Liver (tissue), 9 donors: Measurements from ENCODE around the gene CACNA1B. TPM values are rescaled to one million over a fixed set of nuclear protein-coding genes. Genes with fewer than 3 reads are reported as not detected.

Source experiments
- DNase-seq: peaks from one replicate; pipeline ENCODE4 v3.0.0-alpha.2; 2017; ENCODE audit warnings: low spot score
- H3K27ac ChIP-seq, 2 donors: one replicate each; pipeline ENCODE4 v1.7.0; 2013; ENCODE audit warnings: inconsistent platforms in 2 of 2, low read length in 2 of 2, control low read depth in 1 of 2, low read depth in 1 of 2, mild to moderate bottlenecking in 1 of 2
- H3K27me3 ChIP-seq, 4 donors: one replicate each; pipeline versions ENCODE4 v1.6.1 to v1.7.0; 2013; ENCODE audit warnings: low read length in 3 of 4, inconsistent platforms in 1 of 4, mild to moderate bottlenecking in 1 of 4, moderate library complexity in 1 of 4; ENCODE audit not compliant: control insufficient read depth in 4 of 4, insufficient read depth in 4 of 4
- H3K36me3 ChIP-seq, 4 donors: one replicate each; pipeline versions ENCODE4 v1.6.1 to v1.7.0; 2013; ENCODE audit warnings: low read length in 3 of 4, mild to moderate bottlenecking in 3 of 4, low read depth in 1 of 4, moderate library complexity in 1 of 4; ENCODE audit not compliant: control insufficient read depth in 4 of 4, insufficient read depth in 3 of 4
- H3K4me1 ChIP-seq, 4 donors: one replicate each; pipeline versions ENCODE4 v1.6.1 to v1.7.0; 2013; ENCODE audit warnings: low read length in 3 of 4, mild to moderate bottlenecking in 3 of 4, moderate library complexity in 1 of 4; ENCODE audit not compliant: control insufficient read depth in 4 of 4, insufficient read depth in 4 of 4
- H3K4me3 ChIP-seq, 3 donors: one replicate each; pipeline versions ENCODE4 v1.6.1 to v1.7.0; 2013; ENCODE audit warnings: low read length in 3 of 3, control low read depth in 1 of 3, low read depth in 1 of 3, mild to moderate bottlenecking in 1 of 3
- H3K9ac ChIP-seq, 2 donors: one replicate each; pipeline ENCODE4 v1.7.0; 2013; ENCODE audit warnings: low read length in 2 of 2, mild to moderate bottlenecking in 2 of 2, moderate library complexity in 2 of 2, control low read depth in 1 of 2, low read depth in 1 of 2
- H3K9me3 ChIP-seq, 4 donors: one replicate each; pipeline versions ENCODE4 v1.6.1 to v1.7.0; 2013; ENCODE audit warnings: low read length in 3 of 4; ENCODE audit not compliant: control insufficient read depth in 4 of 4
- CTCF ChIP-seq: fragments of 150-350 bp; IDR thresholded peaks from 2 replicates; pipeline ENCODE4 v1.5.1; 2017; ENCODE audit warnings: improper control_type of control experiment, low read depth, low read length; ENCODE audit not compliant: missing input control
- EGR1 ChIP-seq, 2 donors: IDR thresholded peaks; 2 replicates each; pipeline ENCODE4 v1.6.1; 2016 to 2018; ENCODE audit warnings: antibody characterized with exemption in 2 of 2, low read depth in 2 of 2
- FOXA2 ChIP-seq: IDR thresholded peaks from 2 replicates; pipeline ENCODE4 v1.6.1; 2016; ENCODE audit warnings: antibody characterized with exemption
- GABPA ChIP-seq, 2 donors: IDR thresholded peaks in 1 of 2; conservative IDR thresholded peaks in 1 of 2; 2 replicates each; pipeline ENCODE4 v1.6.1; 2016; ENCODE audit warnings: antibody characterized with exemption in 2 of 2, mild to moderate bottlenecking in 1 of 2, moderate library complexity in 1 of 2
- HNF4G ChIP-seq: IDR thresholded peaks from 2 replicates; pipeline ENCODE4 v1.6.1; 2016; ENCODE audit warnings: antibody characterized with exemption
- JUND ChIP-seq, 2 donors: IDR thresholded peaks; 2 replicates each; pipeline ENCODE4 v1.6.1; 2016; ENCODE audit warnings: antibody characterized with exemption in 2 of 2
- MAX ChIP-seq: IDR thresholded peaks from 2 replicates; pipeline ENCODE4 v1.6.1; 2016; ENCODE audit warnings: antibody characterized with exemption
- NR2F2 ChIP-seq: IDR thresholded peaks from 2 replicates; pipeline ENCODE4 v1.6.1; 2016; ENCODE audit warnings: antibody characterized with exemption
- RAD21 ChIP-seq, 2 donors: IDR thresholded peaks; 2 replicates each; pipeline ENCODE4 v1.6.1; 2016; ENCODE audit warnings: antibody characterized with exemption in 2 of 2, mild to moderate bottlenecking in 2 of 2
- RXRA ChIP-seq, 2 donors: IDR thresholded peaks; 2 replicates each; pipeline ENCODE4 v1.6.1; 2017 to 2018; ENCODE audit warnings: antibody characterized with exemption in 2 of 2, mild to moderate bottlenecking in 1 of 2
- SP1 ChIP-seq: IDR thresholded peaks from 2 replicates; pipeline ENCODE4 v1.6.1; 2018; ENCODE audit warnings: antibody characterized with exemption, mild to moderate bottlenecking
- YY1 ChIP-seq: IDR thresholded peaks from 2 replicates; pipeline ENCODE4 v1.6.1; 2016; ENCODE audit warnings: antibody characterized with exemption, mild to moderate bottlenecking
- ZBTB33 ChIP-seq: IDR thresholded peaks from 2 replicates; pipeline ENCODE4 v1.6.1; 2016; ENCODE audit warnings: antibody characterized with exemption
- WGBS: extraction: QIAGEN DNeasy Blood & Tissue Kit; methylation state at CpG from one replicate; pipeline ENCODE4 v1.1.7; 2013; 5-methylcytosine and 5-hydroxymethylcytosine counted together
- polyA plus RNA-seq, 2 donors: library from polyadenylated mRNA; stranded (reverse) in 1 of 2; unstranded in 1 of 2; fragments of 200-250 nt in 1 of 2; fragments of >200 nt in 1 of 2; fragmentation: Nextera tagmentation in 1 of 2; extraction: Ambion mirVana in 1 of 2; gene quantifications; one replicate each; pipeline versions ENCODE4 v1.2.1 to v1.2.3, GENCODE V29; 2013 to 2015
- total RNA-seq, 2 donors: library from RNA; depleted of rRNA; stranded (reverse); fragments of >200 nt; gene quantifications; one replicate each; pipeline ENCODE4 v1.2.3, GENCODE V29; 2014
- TF ChIP-seq, protein P1 (sequence below): IDR thresholded peaks from 2 replicates; pipeline ENCODE4 v1.6.1; 2016; ENCODE audit warnings: antibody characterized with exemption
- donor health status: healthy.
- donor health status: healthy.
- donor health status: healthy.
- donor health status: healthy.
- donor health status: healthy.

Gene CACNA1B
- total and polyA plus RNA-seq, 4 donors: under 0.01 to 0.05 TPM; not detected in 2

- no peak overlapping the region for H3K4me3 ChIP-seq
- peaks cover 0 to 14% (median 4%) of the 10 kb centered on the region in 4 donors for H3K27me3 ChIP-seq
- no peak for TF ChIP-seq EGR1 (IDR thresholded peaks at IDR 0.05; ENCODE audit: low read depth in 2 of 2)
- TF ChIP-seq RXRA (IDR thresholded peaks at IDR 0.05): no peak
- no peak for TF ChIP-seq HNF4G
- TF ChIP-seq GABPA (IDR thresholded peaks at IDR 0.05 in 1 of 2, conservative IDR thresholded peaks at IDR 0.05 in 1 of 2): no peak
- TF ChIP-seq, protein P1, sequence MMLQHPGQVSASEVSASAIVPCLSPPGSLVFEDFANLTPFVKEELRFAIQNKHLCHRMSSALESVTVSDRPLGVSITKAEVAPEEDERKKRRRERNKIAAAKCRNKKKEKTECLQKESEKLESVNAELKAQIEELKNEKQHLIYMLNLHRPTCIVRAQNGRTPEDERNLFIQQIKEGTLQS: no peak
- TF ChIP-seq SP1: no peak
- no peak for TF ChIP-seq YY1
- TF ChIP-seq MAX: no peak
- no peak for TF ChIP-seq FOXA2
- TF ChIP-seq NR2F2: no peak
- TF ChIP-seq RAD21 (IDR thresholded peaks at IDR 0.05): no peak
- no peak for DNase-seq
- no peaks in the 10 kb centered on the region for H3K36me3 ChIP-seq
- H3K9me3 ChIP-seq: no peaks in the 10 kb centered on the region
- H3K4me1 ChIP-seq: peaks cover 0 to 8% (median 3%) of the 10 kb centered on the region in 4 donors
- H3K9ac ChIP-seq: no peak overlapping the region
- 89% methylated on average over 11 of the region's 11 CpGs for WGBS
- H3K27ac ChIP-seq: no peak overlapping the region
Measured at GRCh38 chr9:138024831-138025291, 147.3 kb downstream of the CACNA1B start.

- Histone ChIP-seq H3K4me3 (no peak overlapping the region), H3K9me3 (no peaks in the 10 kb centered on the region), H3K4me1 (peaks cover 0 to 8% (median 3%) of the 10 kb centered on the region in 4 donors), H3K36me3 (no peaks in the 10 kb centered on the region), H3K9ac (no peak overlapping the region), H3K27ac (no peak overlapping the region), H3K27me3 (peaks cover 0 to 14% (median 4%) of the 10 kb centered on the region in 4 donors)
- WGBS: 71% methylated on average over 4 of the region's 4 CpGs
- TF ChIP-seq, protein P1: no peak
- DNase-seq: no peak
Measured at GRCh38 chr9:138025417-138025816, 147.8 kb downstream of the CACNA1B start.

DNA sequence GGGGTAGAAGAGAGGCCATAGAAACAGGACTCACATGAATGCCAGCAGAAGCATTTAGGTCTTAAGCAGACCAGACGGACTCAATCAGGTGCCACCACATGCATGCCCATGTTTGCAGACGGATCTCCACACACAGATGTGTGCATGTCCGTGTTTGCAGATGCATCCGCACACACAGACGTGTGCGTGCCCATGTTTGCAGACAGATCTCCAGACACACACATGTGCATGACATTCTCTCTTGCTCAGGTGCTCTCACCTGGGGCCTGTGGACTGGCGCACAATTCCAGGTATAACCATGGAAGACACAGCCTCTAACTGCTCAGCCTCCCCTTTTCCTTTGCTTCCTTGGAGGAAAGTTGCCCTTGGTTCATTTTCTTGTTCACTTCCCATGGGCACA lies 148.3 kb downstream of the CACNA1B start:
- H3K27me3 ChIP-seq: peaks cover 0 to 14% (median 4%) of the 10 kb centered on the region in 4 donors
- WGBS: 83% methylated on average over 7 of the region's 7 CpGs
- no peak overlapping the region for H3K4me3 ChIP-seq
- no peak for TF ChIP-seq GABPA (IDR thresholded peaks at IDR 0.05 in 1 of 2, conservative IDR thresholded peaks at IDR 0.05 in 1 of 2)
- no peak for TF ChIP-seq JUND (IDR thresholded peaks at IDR 0.05)
- no peak for TF ChIP-seq ZBTB33
- TF ChIP-seq FOXA2: no peak
- TF ChIP-seq RAD21 (IDR thresholded peaks at IDR 0.05): no peak
- TF ChIP-seq CTCF: no peak
- TF ChIP-seq EGR1 (IDR thresholded peaks at IDR 0.05; ENCODE audit: low read depth in 2 of 2): no peak
- no peaks in the 10 kb centered on the region for H3K36me3 ChIP-seq
- no peak for DNase-seq
- no peaks in the 10 kb centered on the region for H3K9me3 ChIP-seq
- peaks cover 0 to 8% (median 3%) of the 10 kb centered on the region in 4 donors for H3K4me1 ChIP-seq
- no peak overlapping the region for H3K27ac ChIP-seq
- H3K9ac ChIP-seq: no peak overlapping the region
